Cardiac muscle cell (in vitro differentiated cells and primary cell): ENCODE data around the gene ZFX. TPM values are rescaled to one million over a fixed set of nuclear protein-coding genes. Genes with fewer than 3 reads are reported as not detected.

Experiments
- DNase-seq, 2 donors: peaks; one replicate each; pipeline versions ENCODE4 v3.0.0 to v3.0.0-alpha.2; 2010 to 2017; ENCODE audit warnings: low read depth in 1 of 2, low spot score in 1 of 2
- H3K27ac ChIP-seq: fragments of 200-600 bp; sonication (generic); 2 replicates; pipeline ENCODE4 v1.5.1; 2016
- H3K27me3 ChIP-seq: fragments of 200-600 bp; sonication (generic); 2 replicates; pipeline ENCODE4 v1.6.0; 2016; ENCODE audit warnings: control low read depth
- H3K36me3 ChIP-seq: fragments of 200-600 bp; sonication (generic); 2 replicates; pipeline ENCODE4 v1.5.1; 2016; ENCODE audit warnings: control low read depth
- H3K4me1 ChIP-seq: fragments of 200-600 bp; sonication (generic); 2 replicates; pipeline ENCODE4 v1.8.1; 2017; ENCODE audit warnings: low read depth, mild to moderate bottlenecking, mixed run types
- H3K4me3 ChIP-seq: fragments of 200-600 bp; sonication (generic); 2 replicates; pipeline ENCODE4 v1.5.1; 2016; ENCODE audit warnings: mild to moderate bottlenecking
- H3K9me3 ChIP-seq: fragments of 200-600 bp; sonication (generic); 2 replicates; pipeline ENCODE4 v1.5.1; 2017; ENCODE audit warnings: low read depth, mild to moderate bottlenecking, control low read depth
- polyA plus RNA-seq: library from polyadenylated mRNA; unstranded; fragments of >200 nt; fragmentation: Nextera tagmentation; extraction: Ambion mirVana; gene quantifications from 2 replicates; pipeline ENCODE4 v1.2.1, GENCODE V29; 2016
- total RNA-seq: library from RNA; depleted of rRNA; stranded (reverse); fragments of >200 nt; gene quantifications from 2 replicates; pipeline ENCODE4 v1.2.3, GENCODE V29; 2016
- TF ChIP-seq, protein P1 (sequence below): IDR thresholded peaks from 2 replicates; pipeline ENCODE4 v1.5.1; 2012; ENCODE audit warnings: low read depth, mild to moderate bottlenecking, low read length

ZFX gene
- total and polyA plus RNA-seq, 2 experiments from 2014 or later, result 24.6 to 39.9 TPM

DNA sequence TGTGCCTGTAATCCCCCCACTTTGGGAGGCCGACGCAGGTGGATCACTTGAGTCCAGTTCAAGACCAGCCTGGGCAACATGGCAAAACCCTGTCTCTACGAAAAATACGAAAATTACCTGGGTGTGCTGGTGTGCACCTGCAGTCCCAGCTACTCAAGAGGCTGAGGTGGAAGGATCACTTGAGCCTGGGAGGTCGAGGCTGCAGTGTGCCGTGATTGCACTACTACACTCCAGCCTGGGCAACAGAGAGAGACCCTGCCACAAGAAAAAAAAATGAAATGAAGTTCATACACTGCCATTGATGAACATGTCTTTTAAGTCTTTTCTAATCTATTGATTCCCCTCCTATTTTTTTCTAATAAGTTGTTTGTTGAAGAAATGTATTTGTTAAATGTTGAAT is 5.0 kb upstream of the ZFX start:
- Histone ChIP-seq H3K27ac (no peak overlapping the region), H3K4me1 (peaks cover 30% of the 10 kb centered on the region), H3K9me3 (no peaks in the 10 kb centered on the region), H3K36me3 (peaks cover 2% of the 10 kb centered on the region), H3K27me3 (no peaks in the 10 kb centered on the region), H3K4me3 (no peak overlapping the region)
- TF ChIP-seq, protein P1, sequence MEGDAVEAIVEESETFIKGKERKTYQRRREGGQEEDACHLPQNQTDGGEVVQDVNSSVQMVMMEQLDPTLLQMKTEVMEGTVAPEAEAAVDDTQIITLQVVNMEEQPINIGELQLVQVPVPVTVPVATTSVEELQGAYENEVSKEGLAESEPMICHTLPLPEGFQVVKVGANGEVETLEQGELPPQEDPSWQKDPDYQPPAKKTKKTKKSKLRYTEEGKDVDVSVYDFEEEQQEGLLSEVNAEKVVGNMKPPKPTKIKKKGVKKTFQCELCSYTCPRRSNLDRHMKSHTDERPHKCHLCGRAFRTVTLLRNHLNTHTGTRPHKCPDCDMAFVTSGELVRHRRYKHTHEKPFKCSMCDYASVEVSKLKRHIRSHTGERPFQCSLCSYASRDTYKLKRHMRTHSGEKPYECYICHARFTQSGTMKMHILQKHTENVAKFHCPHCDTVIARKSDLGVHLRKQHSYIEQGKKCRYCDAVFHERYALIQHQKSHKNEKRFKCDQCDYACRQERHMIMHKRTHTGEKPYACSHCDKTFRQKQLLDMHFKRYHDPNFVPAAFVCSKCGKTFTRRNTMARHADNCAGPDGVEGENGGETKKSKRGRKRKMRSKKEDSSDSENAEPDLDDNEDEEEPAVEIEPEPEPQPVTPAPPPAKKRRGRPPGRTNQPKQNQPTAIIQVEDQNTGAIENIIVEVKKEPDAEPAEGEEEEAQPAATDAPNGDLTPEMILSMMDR, result no peak
- DNase-seq, result no peak

- no peaks in the 10 kb centered on the region for H3K27me3 ChIP-seq
- H3K4me1 ChIP-seq, result peaks cover 30% of the 10 kb centered on the region
- TF ChIP-seq, protein P1, result peak; percentile 4
- H3K9me3 ChIP-seq, result no peaks in the 10 kb centered on the region
- H3K4me3 ChIP-seq, result no peak overlapping the region
- peaks cover 2% of the 10 kb centered on the region for H3K36me3 ChIP-seq
- DNase-seq, result no peak
- peak overlapping the region; percentile 75 for H3K27ac ChIP-seq
These were observed 4.0 kb upstream of the ZFX start for GRCh38 chrX:24145303-24146186.

DNA sequence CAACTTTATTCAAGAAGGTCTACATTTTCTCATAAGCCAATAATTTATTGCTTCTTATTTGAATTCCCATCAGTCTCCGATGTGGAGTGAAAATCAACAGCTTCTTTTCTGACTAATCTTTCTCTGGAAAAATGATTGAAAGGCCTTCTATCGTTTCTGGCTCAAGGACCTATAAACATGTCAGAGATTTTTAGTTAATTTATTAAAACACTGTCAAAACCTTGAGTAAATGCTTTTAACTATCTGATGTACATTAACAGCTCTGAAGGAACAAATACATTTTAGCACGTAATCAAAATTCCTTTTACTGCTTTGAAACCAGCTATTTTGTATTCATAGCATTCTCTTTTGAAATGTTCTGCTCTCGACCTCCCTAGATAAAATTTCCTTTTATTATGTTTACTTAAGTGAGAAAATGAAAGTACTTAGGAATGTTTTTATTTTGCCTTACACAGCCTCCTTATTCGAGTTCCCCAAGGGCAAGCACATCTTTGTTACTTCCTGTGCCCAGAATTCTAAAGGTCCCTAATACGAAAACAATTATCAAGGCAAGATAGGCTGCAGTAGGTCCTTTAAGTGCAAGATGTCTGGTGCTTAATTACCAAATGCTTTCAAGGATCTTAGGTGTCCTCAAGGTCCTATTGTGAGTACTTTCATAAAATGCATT is 3.1 kb upstream of the ZFX start:
- H3K36me3 ChIP-seq, result peaks cover 2% of the 10 kb centered on the region

GRCh38 chrX:24147165-24147564 is 2.4 kb upstream of the ZFX start:
- H3K4me3 ChIP-seq, result no peak overlapping the region
- peaks cover 2% of the 10 kb centered on the region for H3K36me3 ChIP-seq
- peak overlapping the region; percentile 75 for H3K27ac ChIP-seq
- H3K27me3 ChIP-seq, result no peaks in the 10 kb centered on the region
- peaks cover 37% of the 10 kb centered on the region for H3K4me1 ChIP-seq
- DNase-seq, result no peak
- no peaks in the 10 kb centered on the region for H3K9me3 ChIP-seq
- TF ChIP-seq, protein P1, result no peak

More for the DNA sequence above, 3.1 kb upstream of the ZFX start:
- DNase-seq, result no peak
- H3K27ac ChIP-seq, result peak overlapping the region; percentile 75
- H3K4me3 ChIP-seq, result no peak overlapping the region
- peaks cover 34% of the 10 kb centered on the region for H3K4me1 ChIP-seq
- H3K9me3 ChIP-seq, result no peaks in the 10 kb centered on the region
- no peaks in the 10 kb centered on the region for H3K27me3 ChIP-seq
- TF ChIP-seq, protein P1, result no peak

GRCh38 chrX:24148121-24148520 is 1.4 kb upstream of the ZFX start:
- Histone ChIP-seq H3K4me1 (peaks cover 46% of the 10 kb centered on the region), H3K36me3 (peaks cover 2% of the 10 kb centered on the region), H3K9me3 (no peaks in the 10 kb centered on the region), H3K27ac (peak overlapping the region; percentile 100), H3K4me3 (peak overlapping the region; percentile 98), H3K27me3 (no peaks in the 10 kb centered on the region)
- TF ChIP-seq, protein P1, result no peak
- DNase-seq, result no peak
